Suprapubic skin (tissue), 4 donors: ENCODE measurements around the gene LRMDA. TPM values are rescaled to one million over a fixed set of nuclear protein-coding genes. Genes with fewer than 3 reads are reported as not detected.

ENCODE experiments used
- DNase-seq, 2 donors: peaks; one replicate each; pipeline ENCODE4 v3.0.0-alpha.2; 2019; ENCODE audit warnings: low spot score in 2 of 2
- H3K27ac ChIP-seq: fragments of 200-600 bp; sonication (generic); one replicate; pipeline ENCODE4 v1.5.1; 2019
- H3K27me3 ChIP-seq: fragments of 200-600 bp; sonication (generic); one replicate; pipeline ENCODE4 v1.5.1; 2019
- H3K36me3 ChIP-seq: fragments of 200-600 bp; sonication (generic); one replicate; pipeline ENCODE4 v1.5.1; 2019
- H3K4me1 ChIP-seq: fragments of 200-600 bp; sonication (generic); one replicate; pipeline ENCODE4 v1.5.1; 2019
- H3K4me3 ChIP-seq: fragments of 200-600 bp; sonication (generic); one replicate; pipeline ENCODE4 v1.5.1; 2019; ENCODE audit warnings: mild to moderate bottlenecking
- H3K9me3 ChIP-seq: fragments of 200-600 bp; sonication (generic); one replicate; pipeline ENCODE4 v1.5.1; 2019
- CTCF ChIP-seq, 2 donors: fragments of 200-600 bp in 1 of 2; fragments of 450-650 bp in 1 of 2; sonication (generic) in 1 of 2; IDR thresholded peaks; one replicate each; pipeline ENCODE4 v1.5.1; 2016 to 2019; ENCODE audit warnings: antibody characterized with exemption in 2 of 2, mild to moderate bottlenecking in 1 of 2, moderate library complexity in 1 of 2
- EP300 ChIP-seq: sonication (generic); formaldehyde crosslinking; IDR thresholded peaks from one replicate; pipeline ENCODE4 v1.6.1; 2017; ENCODE audit warnings: antibody characterized with exemption
- POLR2A ChIP-seq, 2 donors: fragments of 450-650 bp; IDR thresholded peaks; one replicate each; pipeline ENCODE4 v1.6.1; 2017; ENCODE audit warnings: antibody characterized with exemption in 2 of 2, mild to moderate bottlenecking in 2 of 2, moderate library complexity in 2 of 2
- POLR2AphosphoS5 ChIP-seq, 3 donors: sonication (generic); formaldehyde crosslinking; IDR thresholded peaks; one replicate each; pipeline ENCODE4 v1.6.1; 2017; ENCODE audit warnings: antibody characterized with exemption in 3 of 3
- WGBS: methylation state at CpG from one replicate; pipeline ENCODE4 v1.1.5; 2018; 5-methylcytosine and 5-hydroxymethylcytosine counted together
- total RNA-seq, 4 donors: library from RNA; depleted of rRNA; stranded (reverse); fragments of >200 nt; gene quantifications; one replicate each; pipeline ENCODE4 v1.1.0, GENCODE V29; 2016

The LRMDA gene
- total RNA-seq, 4 donors from 2014 or later = 0.10 to 2.9 (median 1.9) TPM; not detected in 1

- peaks cover 35% of the 10 kb centered on the region for H3K4me1 ChIP-seq
- TF ChIP-seq CTCF (IDR thresholded peaks at IDR 0.05) = no peak
- 85% methylated on average over 4 of the region's 4 CpGs for WGBS
- H3K4me3 ChIP-seq = no peak overlapping the region
- no peak for DNase-seq
- no peak overlapping the region for H3K27ac ChIP-seq
- no peaks in the 10 kb centered on the region for H3K9me3 ChIP-seq
- no peaks in the 10 kb centered on the region for H3K36me3 ChIP-seq
- no peaks in the 10 kb centered on the region for H3K27me3 ChIP-seq
These were observed 34.6 kb downstream of the LRMDA start for GRCh38 chr10:75466001-75466400.

GRCh38 chr10:75466886-75467285 lies 35.5 kb downstream of the LRMDA start:
- WGBS = 95% methylated on average over 6 of the region's 6 CpGs
- H3K4me1 ChIP-seq = peaks cover 39% of the 10 kb centered on the region

GRCh38 chr10:75468612-75469005 lies 37.2 kb downstream of the LRMDA start:
- Histone ChIP-seq H3K9me3 (no peaks in the 10 kb centered on the region), H3K27me3 (no peaks in the 10 kb centered on the region), H3K27ac (peak overlapping the region; percentile 5), H3K4me1 (peaks cover 44% of the 10 kb centered on the region), H3K4me3 (no peak overlapping the region), H3K36me3 (no peaks in the 10 kb centered on the region)
- no peak for TF ChIP-seq EP300
- 65% methylated on average over 7 of the region's 7 CpGs for WGBS
- peak in 1 of 2 donors; percentile 70 for DNase-seq

More at GRCh38 chr10:75466886-75467285, 35.5 kb downstream of the LRMDA start:
- H3K27me3 ChIP-seq = no peaks in the 10 kb centered on the region
- H3K27ac ChIP-seq = no peak overlapping the region
- H3K36me3 ChIP-seq = no peaks in the 10 kb centered on the region
- no peak for DNase-seq
- H3K9me3 ChIP-seq = no peaks in the 10 kb centered on the region
- H3K4me3 ChIP-seq = no peak overlapping the region
- TF ChIP-seq POLR2AphosphoS5 (IDR thresholded peaks at IDR 0.05) (no peak), CTCF (IDR thresholded peaks at IDR 0.05) (no peak), POLR2A (IDR thresholded peaks at IDR 0.05) (no peak), EP300 (no peak)

- 21% methylated on average over 3 of the region's 3 CpGs for WGBS
- TF ChIP-seq POLR2AphosphoS5 (IDR thresholded peaks at IDR 0.05) (peak; percentile 74 to 91 (median 84)), EP300 (no peak)
- Histone ChIP-seq H3K9me3 (no peaks in the 10 kb centered on the region), H3K4me3 (no peak overlapping the region), H3K27me3 (no peaks in the 10 kb centered on the region), H3K36me3 (no peaks in the 10 kb centered on the region), H3K27ac (peak overlapping the region; percentile 34), H3K4me1 (peaks cover 44% of the 10 kb centered on the region)
- DNase-seq = peak in 1 of 2 donors; percentile 74
These were observed 37.7 kb downstream of the LRMDA start for GRCh38 chr10:75469006-75469616.

GRCh38 chr10:75470901-75471300 lies 39.5 kb downstream of the LRMDA start:
- WGBS = 66% methylated on average over 4 of the region's 4 CpGs
- H3K36me3 ChIP-seq = no peaks in the 10 kb centered on the region
- no peak overlapping the region for H3K4me3 ChIP-seq
- peaks cover 38% of the 10 kb centered on the region for H3K4me1 ChIP-seq
- no peaks in the 10 kb centered on the region for H3K9me3 ChIP-seq
- no peaks in the 10 kb centered on the region for H3K27me3 ChIP-seq
- H3K27ac ChIP-seq = no peak overlapping the region
- TF ChIP-seq POLR2AphosphoS5 (IDR thresholded peaks at IDR 0.05) (no peak), CTCF (IDR thresholded peaks at IDR 0.05) (no peak), EP300 (no peak), POLR2A (IDR thresholded peaks at IDR 0.05) (no peak)
- DNase-seq = no peak

DNA sequence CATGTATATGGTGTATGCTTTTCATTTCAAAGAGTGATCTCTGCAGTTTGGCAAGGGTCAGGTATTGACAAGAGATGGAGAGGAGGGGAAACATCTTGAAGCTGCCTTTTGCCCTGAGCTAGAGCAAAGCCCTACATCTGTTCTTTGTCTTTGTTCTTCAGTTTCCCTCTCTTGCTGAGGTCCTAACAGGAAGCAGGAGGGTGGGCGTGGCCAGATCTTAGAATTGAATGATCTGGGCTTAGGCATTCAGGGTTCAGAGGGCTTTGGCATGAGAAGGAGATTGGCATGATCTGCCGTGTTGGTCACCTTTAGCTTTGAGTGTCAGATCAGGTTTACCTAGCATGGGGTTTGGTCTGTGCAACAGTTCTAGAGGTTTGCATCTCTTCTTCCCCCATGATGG lies 41.3 kb downstream of the LRMDA start:
- no peaks in the 10 kb centered on the region for H3K9me3 ChIP-seq
- WGBS = 77% methylated on average over 2 of the region's 2 CpGs

More for the DNA sequence above, 41.3 kb downstream of the LRMDA start:
- Histone ChIP-seq H3K27ac (no peak overlapping the region), H3K4me1 (peaks cover 38% of the 10 kb centered on the region), H3K4me3 (no peak overlapping the region), H3K36me3 (no peaks in the 10 kb centered on the region), H3K27me3 (no peaks in the 10 kb centered on the region)
- TF ChIP-seq POLR2AphosphoS5 (IDR thresholded peaks at IDR 0.05) = no peak
- TF ChIP-seq EP300 = no peak
- TF ChIP-seq CTCF (IDR thresholded peaks at IDR 0.05) = no peak
- no peak for TF ChIP-seq POLR2A (IDR thresholded peaks at IDR 0.05)
- DNase-seq = no peak
